SHP77 treated with DMSO at 0.1 percent for 48 hours (cell line): ENCODE measurements around the gene THAP7.

Source experiments
- DNase-seq: peaks from one replicate; lab custom pipeline; 2025; lab: John Stamatoyannopoulos, UW

Gene THAP7

DNA sequence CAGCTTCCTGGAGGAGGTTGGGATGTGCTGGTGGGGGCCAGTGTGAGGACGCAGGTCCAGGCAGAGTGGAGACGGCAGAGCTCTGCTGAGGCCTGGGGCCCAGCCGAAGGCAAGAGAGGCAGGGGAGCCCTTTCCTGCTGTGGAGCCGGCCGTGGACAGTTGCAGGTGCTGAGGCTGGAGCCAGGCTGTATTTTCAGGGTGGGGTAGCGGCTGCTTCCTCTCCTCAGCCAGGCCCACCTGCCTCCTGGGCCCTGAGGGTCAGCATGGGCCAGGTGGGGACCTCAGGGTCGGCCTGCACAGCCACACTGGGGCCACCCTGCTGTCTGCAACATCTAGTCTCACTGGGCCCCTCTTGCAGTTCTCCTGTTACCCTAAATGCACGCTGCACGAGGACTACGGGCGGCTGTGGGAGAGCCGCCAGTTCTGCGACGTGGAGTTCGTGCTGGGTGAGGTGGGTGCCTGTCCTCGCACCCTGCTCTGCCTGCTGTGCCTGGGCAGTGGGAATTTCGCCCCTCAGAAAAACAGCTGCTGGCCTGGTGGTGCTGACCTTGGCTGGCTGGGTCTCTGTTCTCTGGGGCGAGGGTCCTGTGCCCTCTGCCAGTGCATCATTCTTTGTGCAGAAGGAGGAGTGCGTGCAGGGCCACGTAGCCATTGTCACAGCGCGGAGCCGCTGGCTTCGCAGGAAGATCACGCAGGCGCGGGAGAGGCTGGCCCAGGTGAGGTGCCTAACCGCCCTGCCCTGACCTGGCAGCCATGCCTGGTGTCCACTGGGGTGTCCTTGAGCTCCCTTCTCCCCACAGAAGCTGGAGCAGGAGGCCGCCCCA is 8.4 kb downstream of the THAP7 start:
- no peak for DNase-seq

DNA sequence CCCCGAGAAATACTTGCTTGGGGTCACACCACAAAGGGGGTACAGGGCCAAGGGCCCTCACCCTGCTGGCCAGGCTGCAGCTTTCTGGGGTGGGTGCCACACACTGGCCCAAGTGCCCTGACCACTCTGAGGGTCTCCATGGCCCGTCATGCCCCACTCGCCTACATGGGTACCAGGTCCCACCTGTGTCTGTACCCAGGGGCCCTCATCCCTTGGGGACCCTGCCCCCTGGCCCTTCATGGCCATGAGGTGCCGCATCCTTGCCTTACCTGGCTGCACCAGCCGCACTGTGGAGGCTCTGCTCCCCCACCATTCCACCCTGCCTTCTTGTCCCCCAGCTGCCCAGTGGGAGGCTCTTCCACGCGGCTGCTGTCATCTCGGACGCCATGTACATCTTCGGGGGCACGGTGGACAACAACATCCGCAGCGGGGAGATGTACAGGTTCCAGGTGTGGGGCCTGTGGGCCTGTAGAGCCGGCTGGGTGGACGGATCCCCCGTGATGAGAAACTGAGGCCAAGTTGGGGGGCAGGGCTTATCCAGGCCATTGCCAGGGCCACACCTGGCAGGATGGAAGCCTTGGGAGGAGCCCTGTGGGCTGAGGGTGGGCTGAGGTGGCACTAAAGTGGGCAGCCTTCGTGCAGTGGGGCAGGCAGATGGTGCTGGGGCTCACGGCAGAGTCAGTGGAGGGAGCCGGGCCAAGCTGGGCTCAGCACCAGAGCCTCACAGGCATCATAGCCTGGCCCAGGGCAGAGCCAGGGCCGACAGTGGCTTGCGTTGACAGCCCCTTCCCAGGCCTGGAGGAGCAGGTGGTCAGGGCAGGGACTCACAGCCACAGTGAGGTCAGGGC is 9.2 kb downstream of the THAP7 start:
- no peak for DNase-seq

DNA sequence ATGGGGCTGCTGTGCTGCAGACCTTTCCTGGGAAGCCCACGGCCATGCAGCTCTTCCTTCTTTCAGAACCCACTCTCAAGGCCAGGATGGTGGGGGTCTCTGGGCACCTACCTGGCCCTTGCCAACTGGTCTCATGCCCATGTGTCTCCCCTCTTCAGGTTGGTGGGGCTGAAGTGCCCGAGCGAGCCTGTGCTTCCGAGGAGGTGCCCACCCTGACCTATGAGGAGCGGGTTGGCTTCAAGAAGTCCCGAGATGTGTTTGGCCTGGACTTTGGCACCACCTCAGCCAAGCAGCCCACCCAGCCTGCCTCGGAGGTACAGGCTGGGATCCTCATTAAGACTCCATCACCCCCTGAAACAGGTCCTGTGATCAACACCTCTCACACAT is 9.9 kb downstream of the THAP7 start:
- DNase-seq = no peak

- DNase-seq = no peak
Measured at GRCh38 chr22:20991252-20992055, 10.5 kb downstream of the THAP7 start.

DNA sequence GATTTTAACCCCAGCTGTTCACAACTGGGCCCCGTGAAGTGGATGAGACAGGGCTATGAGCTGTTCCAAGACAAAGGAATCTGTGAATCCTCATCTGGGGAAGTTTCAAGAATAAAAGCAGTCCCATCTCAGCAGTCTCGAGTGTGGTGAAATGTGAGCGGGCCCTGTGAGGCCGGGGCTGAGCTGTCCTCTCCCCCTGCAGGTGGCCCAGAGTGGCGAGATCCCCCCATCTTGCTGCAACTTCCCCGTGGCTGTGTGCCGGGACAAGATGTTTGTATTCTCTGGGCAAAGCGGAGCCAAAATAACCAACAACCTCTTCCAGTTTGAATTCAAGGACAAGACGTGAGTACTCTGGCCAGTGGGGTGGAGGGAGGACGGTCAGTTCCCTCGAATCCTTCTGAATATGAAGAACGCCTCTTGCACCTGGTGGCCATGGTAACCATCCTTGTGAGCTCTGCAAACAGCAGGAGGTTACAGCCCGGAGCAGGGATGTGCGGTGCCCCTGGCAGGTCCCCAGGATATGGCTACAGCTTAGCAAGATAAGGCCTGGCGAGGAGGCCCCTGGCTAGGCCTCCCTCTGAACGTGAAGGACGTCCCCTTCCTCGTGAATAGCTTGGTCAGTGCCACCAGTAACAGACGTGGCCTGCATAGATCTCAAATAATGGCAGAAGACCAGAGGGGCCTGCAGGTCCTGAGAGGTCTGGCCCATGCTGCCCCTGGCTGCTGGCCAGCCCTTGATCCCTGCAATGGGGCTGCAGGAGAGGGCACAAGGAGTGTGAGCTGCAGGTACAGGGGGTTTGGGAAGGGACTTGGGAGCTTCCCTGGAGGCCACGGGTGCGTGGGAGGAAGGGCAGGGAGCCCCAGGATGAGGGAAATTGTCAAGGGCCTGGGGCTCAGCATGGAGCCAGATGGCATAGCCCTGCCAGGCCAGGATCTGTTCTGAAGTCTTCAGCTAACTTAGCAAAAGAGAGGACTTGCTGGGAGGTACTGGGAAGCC is 11.4 kb downstream of the THAP7 start:
- no peak for DNase-seq

GRCh38 chr22:20989323-20990138 is 12.4 kb downstream of the THAP7 start:
- DNase-seq = no peak

GRCh38 chr22:20988573-20989322 is 13.2 kb downstream of the THAP7 start:
- no peak for DNase-seq

- no peak for DNase-seq
Measured at GRCh38 chr22:20987375-20987774, 14.5 kb downstream of the THAP7 start.

- no peak for DNase-seq
Measured at GRCh38 chr22:20986365-20986764, 15.6 kb downstream of the THAP7 start.

DNA sequence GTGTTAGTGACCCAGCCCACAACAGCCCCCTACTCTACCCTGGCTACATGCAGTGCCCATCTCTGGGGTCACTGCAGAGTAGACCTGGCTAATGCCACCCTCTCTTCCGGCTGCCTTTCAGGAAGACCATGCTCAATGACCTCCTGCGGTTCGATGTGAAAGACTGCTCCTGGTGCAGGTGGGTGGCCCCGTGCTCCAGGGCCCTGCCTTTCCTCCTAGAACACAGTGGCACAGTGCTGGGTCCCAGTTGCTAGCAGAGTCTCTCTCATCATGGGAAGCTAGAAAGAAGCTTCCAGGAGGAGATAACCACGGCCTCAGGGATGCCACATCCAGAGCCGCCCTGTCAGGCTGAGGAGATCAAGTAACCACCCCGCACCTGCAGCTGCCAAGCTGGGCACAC is 16.2 kb downstream of the THAP7 start:
- no peak for DNase-seq

- no peak for DNase-seq
Measured at GRCh38 chr22:20983081-20983771, 18.7 kb downstream of the THAP7 start.

- no peak for DNase-seq
Measured at GRCh38 chr22:20982563-20982882, 19.4 kb downstream of the THAP7 start.

GRCh38 chr22:20981787-20982562 is 19.9 kb downstream of the THAP7 start, which contains the start of gene LZTR1:
LZTR1 (plus strand) TSS chr22:20982297; CDS start chr22:20982372, 75 bp downstream.
- DNase-seq = peak; percentile 51

GRCh38 chr22:20980938-20981722 is 20.8 kb downstream of the THAP7 start:
- DNase-seq = no peak

DNA sequence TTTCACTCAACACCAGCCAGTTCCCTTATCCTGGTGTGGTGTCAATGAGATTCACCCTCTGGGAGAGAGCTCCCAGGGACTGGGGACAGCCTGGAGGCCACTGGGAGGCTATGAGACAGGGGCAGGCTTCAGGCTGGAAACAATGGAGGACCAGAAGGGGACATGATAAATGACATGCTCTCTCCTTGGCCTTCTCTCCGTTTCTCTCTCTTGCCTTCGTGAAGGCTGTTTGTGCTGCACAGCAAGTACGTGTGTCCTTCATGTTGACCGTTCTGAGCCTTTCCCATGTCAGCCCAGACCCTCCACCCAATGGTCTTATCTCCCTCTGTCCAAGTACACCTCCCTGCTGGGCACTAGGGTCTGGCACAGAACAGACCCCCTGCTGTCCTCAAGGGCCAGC is 21.4 kb downstream of the THAP7 start:
- no peak for DNase-seq

DNA sequence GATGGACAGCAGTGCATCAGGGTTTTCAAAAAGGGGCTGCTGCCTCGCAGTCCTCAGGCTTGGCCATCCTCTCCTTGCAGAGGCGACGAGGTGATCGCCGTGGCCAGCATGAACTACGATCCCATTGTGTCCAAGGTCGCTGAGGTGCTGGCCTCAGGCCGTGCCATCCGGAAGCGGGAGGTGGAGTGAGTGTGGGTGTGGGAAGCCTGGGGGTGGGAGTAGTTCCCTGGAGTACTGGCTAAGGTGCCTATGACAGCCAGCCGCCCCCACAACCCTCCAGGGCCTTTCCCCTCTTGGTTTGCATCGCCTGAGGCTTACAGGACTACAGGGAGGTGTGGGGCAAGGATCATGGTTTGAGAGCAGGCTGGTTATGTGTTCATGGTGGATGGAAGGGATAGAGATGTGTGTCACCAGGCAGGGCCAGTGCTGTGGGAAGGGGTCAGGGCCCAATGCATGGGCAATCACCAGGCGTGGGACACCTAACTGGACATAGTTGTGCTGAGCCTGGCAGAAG is 21.9 kb downstream of the THAP7 start:
- DNase-seq = no peak

GRCh38 chr22:20979243-20979809 is 22.6 kb downstream of the THAP7 start:
- DNase-seq = no peak
